GM19240 (cell line): ENCODE measurements around the gene WDFY2.
"Not testable (repeated sequence)": the region's sequence is repeated elsewhere in the genome, so short reads cannot be mapped to it uniquely, and the experiment has no call there.

Experiments
- DNase-seq: peaks from one replicate; pipeline ENCODE4 v3.0.0; 2011; ENCODE audit warnings: low spot score; ENCODE audit not compliant: insufficient read length

Gene WDFY2

DNA sequence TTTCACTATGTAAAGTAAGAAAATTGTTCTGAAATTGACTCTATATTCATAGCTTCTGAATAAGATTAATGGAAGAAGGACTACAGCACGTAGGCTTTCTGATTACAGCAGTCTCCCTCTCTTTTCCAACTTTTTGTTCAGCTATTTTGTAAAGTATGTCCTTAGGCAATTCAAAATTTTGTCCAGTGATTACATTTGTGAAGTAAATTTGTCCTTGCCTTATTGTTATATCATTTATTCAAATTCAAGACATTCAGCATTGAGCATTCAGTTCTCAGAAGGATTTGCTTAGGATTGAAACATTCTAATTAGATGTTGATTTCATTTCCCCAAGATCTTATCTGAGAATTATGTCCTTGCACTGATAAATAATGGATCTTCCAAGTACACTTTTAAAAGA lies 76.6 kb downstream of the WDFY2 start:
- DNase-seq, result no peak

GRCh38 chr13:51663973-51664957 lies 80.0 kb downstream of the WDFY2 start:
- DNase-seq, result no peak

DNA sequence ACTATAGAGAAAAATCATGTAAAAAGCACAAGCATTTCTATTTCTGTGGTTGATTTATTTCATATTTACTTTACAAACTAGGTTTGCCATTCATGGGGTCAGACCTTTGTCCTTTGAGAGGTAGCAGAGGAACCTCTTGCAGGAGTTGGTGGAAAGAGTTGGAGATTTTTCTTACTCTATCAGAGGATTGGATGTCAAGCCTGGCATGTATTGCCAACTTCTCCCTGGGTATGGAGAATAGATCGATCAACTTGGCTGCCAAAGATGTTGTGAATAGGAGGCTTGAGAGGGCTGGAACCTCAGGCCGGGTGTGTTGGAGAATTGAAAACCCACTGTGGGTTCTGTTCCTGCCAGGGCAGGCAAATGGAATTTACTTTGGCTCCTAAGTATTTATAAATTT lies 81.2 kb downstream of the WDFY2 start:
- DNase-seq, result no peak

DNA sequence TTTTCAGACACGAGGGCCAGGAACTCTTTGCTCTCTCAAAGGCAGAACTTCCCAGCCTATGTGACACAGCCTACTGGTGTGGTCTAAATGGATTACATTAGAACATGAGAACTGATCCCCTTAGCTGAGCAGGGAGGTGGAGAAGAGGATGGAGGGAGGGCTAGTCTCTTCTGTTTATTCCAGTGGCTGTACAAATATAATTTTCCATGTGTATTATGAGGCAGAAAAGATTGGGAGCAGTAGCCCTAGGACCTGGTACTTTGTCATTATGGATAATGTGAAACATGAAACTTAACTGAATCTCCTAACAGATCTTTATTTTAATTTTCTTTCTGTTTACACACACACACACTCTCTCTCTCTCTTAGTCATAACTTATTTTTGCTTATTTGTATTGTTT lies 82.1 kb downstream of the WDFY2 start:
- no peak for DNase-seq

GRCh38 chr13:51666839-51667238 lies 82.6 kb downstream of the WDFY2 start:
- no peak for DNase-seq

- DNase-seq, result no peak
Observed at GRCh38 chr13:51668580-51669195, 84.4 kb downstream of the WDFY2 start.

DNA sequence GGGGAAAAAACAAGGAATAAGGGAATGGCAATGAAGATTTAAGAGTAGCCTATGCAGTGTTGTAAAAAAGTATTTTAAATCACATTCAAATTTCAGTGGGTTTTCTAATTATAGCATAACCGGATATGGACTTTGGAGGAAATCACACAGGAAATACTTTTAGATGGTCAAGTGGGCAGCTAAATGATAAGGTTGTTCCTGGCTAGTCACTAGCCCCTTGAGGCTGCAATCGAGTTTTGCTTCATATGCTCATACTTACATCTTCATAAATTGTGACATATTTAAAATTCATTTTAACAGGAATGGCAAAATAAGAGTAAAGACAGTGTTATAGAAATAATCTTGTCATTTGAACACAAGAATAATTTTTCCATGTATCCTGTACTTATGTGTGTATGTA lies 88.9 kb downstream of the WDFY2 start:
- DNase-seq, result no peak

GRCh38 chr13:51674276-51674675 lies 90.0 kb downstream of the WDFY2 start:
- DNase-seq, result no peak

DNA sequence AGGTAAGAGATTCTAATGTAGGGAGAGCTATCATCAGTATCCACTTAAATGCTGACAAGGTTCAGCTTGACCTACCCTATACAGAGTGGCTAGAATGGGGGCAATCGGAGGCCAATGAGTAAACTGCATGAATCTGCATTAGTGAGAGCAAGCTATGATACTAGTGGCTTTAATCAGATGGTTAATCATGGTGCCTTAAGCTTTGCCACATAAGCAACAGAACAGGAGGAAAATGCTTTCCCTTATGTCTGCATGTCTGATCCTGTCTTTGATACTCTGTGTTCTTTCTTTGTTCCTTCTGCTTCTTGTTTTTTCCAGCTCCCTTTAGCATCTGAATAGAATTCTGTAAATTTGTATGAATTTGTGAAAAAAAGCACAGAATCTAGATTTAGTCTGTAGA lies 91.1 kb downstream of the WDFY2 start:
- DNase-seq, result no peak

GRCh38 chr13:51675877-51676276 lies 91.6 kb downstream of the WDFY2 start:
- no peak for DNase-seq

DNA sequence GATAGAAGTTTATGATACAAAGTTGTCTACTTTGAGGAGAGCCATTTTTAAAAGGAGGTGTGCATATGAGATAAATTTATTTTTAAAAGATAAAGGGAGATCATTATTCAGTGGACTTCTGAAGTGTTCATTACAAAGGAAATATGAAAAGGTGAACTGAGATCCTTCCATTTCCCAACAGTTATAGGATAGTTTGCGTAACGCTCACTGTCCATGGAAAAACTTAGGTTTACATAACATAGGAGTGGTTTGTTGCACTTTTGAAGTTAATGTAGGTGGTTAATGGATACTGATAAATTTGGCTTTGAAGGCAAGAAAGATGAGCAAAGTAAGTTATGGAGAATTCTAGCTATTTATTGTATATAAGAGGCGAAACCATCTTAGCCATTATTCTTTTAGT lies 92.5 kb downstream of the WDFY2 start:
- no peak for DNase-seq

DNA sequence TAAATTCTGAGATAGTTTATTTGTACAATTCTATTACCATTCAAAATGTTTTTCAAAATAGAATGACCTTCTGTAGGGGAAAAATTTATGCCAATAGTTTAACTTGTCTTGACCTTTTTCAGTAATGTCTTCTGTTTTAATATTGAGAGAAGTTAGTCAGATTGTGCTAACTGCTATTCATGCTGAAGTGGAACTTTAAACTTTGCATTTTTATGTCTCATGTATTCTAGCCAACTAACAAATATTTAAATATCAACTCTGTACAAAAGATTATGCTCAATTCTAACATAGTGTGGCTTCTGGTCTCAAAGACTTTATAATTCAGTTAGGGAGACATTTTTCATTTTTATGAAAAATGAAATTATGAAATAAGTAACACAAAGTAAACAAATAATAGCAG lies 94.2 kb downstream of the WDFY2 start:
- no peak for DNase-seq

- no peak for DNase-seq
Observed at GRCh38 chr13:51679616-51680015, 95.4 kb downstream of the WDFY2 start.

- DNase-seq, result no peak
Observed at GRCh38 chr13:51681037-51681678, 96.9 kb downstream of the WDFY2 start.

- no peak for DNase-seq
Observed at GRCh38 chr13:51682686-51683085, 98.4 kb downstream of the WDFY2 start.

GRCh38 chr13:51683597-51683996 lies 99.3 kb downstream of the WDFY2 start:
- DNase-seq, result no peak

DNA sequence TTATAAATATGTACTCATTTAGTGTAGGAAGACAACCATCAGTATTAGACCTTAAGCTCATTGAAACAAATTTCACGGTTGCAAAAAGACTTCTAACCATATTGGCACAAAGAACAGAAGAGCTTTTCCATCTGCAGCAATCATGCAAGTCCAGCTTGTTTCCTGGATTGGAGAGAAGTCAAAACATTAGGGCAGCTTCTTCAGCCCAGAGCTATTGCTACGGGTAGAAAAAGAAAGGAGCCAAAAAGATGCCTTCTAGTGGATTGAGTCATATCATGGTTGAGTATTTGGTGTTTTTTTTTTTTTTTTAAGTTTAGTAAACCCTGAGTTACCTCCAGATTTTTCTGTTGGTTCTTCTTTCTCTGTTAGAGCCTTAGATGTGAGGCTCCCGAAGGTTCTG lies 99.8 kb downstream of the WDFY2 start:
- no peak for DNase-seq

DNA sequence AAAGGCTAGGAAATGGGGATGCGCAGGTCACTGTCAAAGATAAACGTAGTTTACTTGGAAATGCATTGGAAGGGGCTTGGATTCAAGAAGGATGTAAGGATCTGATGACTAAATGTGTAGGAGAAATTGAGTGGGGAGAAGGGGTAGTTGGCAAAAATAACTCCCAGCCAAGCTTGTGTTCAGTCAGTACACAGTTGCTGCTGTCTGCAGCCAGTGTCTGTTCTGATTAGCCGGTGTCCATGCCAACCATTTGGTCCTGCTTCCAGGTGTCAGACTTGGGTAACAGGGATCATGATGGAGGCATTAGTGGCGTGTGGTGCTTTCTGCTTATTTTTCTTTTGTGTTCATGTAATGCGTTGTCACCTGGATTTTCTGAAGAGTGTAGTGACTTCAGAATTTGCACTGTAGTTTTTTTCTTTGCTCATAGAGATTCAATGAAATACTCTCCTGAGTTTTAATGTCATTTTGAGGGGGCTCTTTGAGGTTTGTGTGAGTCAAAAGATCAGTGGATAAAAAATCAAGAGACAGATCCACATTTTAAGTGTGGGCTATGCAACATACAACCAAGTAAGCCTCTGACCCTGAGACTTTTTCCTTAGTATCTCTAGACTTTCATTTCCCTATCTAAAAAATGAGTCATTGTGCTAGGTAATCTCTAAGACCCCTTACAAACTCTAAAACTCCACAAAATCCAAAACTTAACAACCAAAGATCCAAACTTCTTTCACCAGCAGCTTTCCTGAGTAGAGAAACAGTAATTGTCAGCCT lies 103.9 kb downstream of the WDFY2 start:
- DNase-seq, result no peak

DNA sequence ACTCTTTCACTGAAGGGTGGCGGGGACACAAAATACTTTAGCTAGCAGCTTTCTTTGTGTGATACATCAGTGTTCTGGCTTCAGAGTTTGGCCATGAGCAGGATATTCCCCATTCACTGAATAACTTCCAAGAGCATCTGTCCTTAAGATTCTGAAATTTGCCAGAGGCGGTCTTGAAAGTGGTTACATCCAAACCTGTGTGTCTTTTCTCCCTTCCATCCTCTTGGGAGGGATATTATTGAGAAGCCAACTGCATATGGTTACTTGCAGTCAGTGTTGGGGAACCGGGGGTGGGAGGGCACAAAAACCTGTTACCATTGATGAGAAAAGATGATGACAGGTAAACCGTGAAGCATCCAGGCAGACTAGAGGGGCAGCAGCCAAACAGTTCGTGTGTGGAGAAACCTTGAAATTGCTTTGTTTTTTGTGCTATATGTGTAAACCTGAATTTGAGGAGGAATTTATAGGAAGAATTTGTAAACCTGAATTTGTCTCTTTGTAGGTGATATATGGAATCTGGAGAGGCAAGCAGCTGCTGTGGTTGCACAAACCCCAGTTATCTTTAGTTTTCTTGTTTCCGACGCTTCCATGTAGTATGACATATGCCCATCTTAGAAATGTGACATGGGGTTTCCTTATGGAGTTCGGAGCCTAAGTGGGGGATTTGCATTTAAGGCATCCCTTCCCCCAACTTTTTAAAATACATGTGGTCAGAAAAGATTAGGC lies 104.8 kb downstream of the WDFY2 start:
- no peak for DNase-seq

DNA sequence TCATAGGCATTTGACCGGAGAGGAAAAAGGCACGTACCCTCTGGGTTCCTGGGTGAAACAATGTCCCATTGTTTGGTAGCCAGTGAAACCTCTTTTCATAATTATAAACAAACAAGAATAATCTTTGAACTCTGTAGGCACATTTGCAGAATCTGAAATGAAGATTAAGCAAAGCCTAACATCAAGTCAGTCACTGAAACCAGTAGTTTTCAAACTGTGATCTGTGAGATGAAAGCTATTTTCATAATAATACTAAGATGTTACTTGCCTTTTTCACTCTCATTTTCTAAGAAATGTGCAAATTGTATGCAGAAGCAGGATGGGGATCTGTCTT lies 105.4 kb downstream of the WDFY2 start:
- no peak for DNase-seq

DNA sequence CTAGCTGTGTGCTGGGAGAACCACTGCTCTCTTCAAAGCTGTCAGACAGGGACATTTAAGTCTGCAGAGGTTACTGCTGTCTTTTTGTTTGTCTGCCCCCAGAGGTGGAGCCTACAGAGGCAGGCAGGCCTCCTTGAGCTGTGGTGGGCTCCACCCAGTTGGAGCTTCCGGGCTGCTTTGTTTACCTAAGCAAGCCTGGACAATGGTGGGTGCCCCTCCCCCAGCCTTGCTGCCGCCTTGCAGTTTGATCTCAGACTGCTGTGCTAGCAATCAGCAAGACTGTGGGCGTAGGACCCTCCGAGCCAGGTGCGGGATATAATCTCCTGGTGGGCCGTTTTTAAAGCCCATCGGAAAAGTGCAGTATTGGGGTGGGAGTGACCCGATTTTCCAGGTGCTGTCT lies 111.4 kb downstream of the WDFY2 start:
- not testable (repeated sequence) for DNase-seq
